ENCODE measurements around the gene NFYA. TPM values are rescaled to one million over a fixed set of nuclear protein-coding genes. Genes with fewer than 3 reads are reported as not detected.

The NFYA gene
- total RNA-seq, 2 experiments from 2014 or later, result 23.5 to 47.9 TPM

GRCh38 chr6:41059556-41059955 is 13.2 kb upstream of the NFYA start:
- Histone ChIP-seq H3K4me1 (ENCODE audit: insufficient read depth, low read length, poor library complexity, severe bottlenecking) (peaks cover 18% of the 10 kb centered on the region), H3K4me3 (ENCODE audit: low read depth, low read length, poor library complexity, severe bottlenecking) (no peak overlapping the region), H3K9me3 (ENCODE audit: low read length) (no peaks in the 10 kb centered on the region), H3K9me2 (ENCODE audit: insufficient read depth, low read length) (no peaks in the 10 kb centered on the region), H4K20me1 (ENCODE audit: insufficient read depth, low read length) (no peaks in the 10 kb centered on the region), H3K4me2 (ENCODE audit: low read length) (no peak overlapping the region), H3K79me2 (ENCODE audit: insufficient read depth, low read depth, low read length) (no peaks in the 10 kb centered on the region), H2AFZ (ENCODE audit: low read length) (no peak overlapping the region), H3K27ac (ENCODE audit: low read depth, low read length, poor library complexity, severe bottlenecking) (no peak overlapping the region), H3K36me3 (ENCODE audit: insufficient read depth, low read length) (peaks cover 7% of the 10 kb centered on the region)
- CTCF ChIA-PET (ENCODE audit: unreplicated experiment), result no interaction called here
- intact Hi-C loops (cut with micrococcal nuclease; ENCODE audit: unreplicated experiment), result no loop called here
- POLR2A ChIA-PET, result no interaction called here
- TF ChIP-seq EZH2phosphoT487 (IDR thresholded peaks at IDR 0.05; ENCODE audit: borderline replicate concordance, low read depth, low read length), result no peak
- no peak for TF ChIP-seq CTCF (conservative IDR thresholded peaks at IDR 0.05; ENCODE audit: low read length)
- no peak for DNase-seq (ENCODE audit: low spot score)
- BruUV-seq (replicated peaks), result no TSS peak

GRCh38 chr6:41061196-41061726 is 11.5 kb upstream of the NFYA start:
- TF ChIP-seq EZH2phosphoT487 (IDR thresholded peaks at IDR 0.05; ENCODE audit: borderline replicate concordance, low read depth, low read length) (no peak), CTCF (conservative IDR thresholded peaks at IDR 0.05; ENCODE audit: low read length) (no peak)
- POLR2A ChIA-PET, result interaction anchor here (0.6 kb wide), 1 partner anchor 15 kb away, joined by 4 read pairs; no protein-coding TSS in a partner anchor
- BruUV-seq (replicated peaks), result no TSS peak
- Histone ChIP-seq H3K4me2 (ENCODE audit: low read length) (no peak overlapping the region), H3K9me3 (ENCODE audit: low read length) (no peaks in the 10 kb centered on the region), H3K79me2 (ENCODE audit: insufficient read depth, low read depth, low read length) (no peaks in the 10 kb centered on the region), H3K36me3 (ENCODE audit: insufficient read depth, low read length) (peaks cover 24% of the 10 kb centered on the region), H3K27ac (ENCODE audit: low read depth, low read length, poor library complexity, severe bottlenecking) (no peak overlapping the region), H3K4me3 (ENCODE audit: low read depth, low read length, poor library complexity, severe bottlenecking) (no peak overlapping the region), H2AFZ (ENCODE audit: low read length) (no peak overlapping the region), H3K4me1 (ENCODE audit: insufficient read depth, low read length, poor library complexity, severe bottlenecking) (peaks cover 6% of the 10 kb centered on the region), H4K20me1 (ENCODE audit: insufficient read depth, low read length) (0 out of 2 replicates have a peak, but pooled peaks cover 2% of the 10 kb centered on the region), H3K9me2 (ENCODE audit: insufficient read depth, low read length) (no peaks in the 10 kb centered on the region)
- intact Hi-C loops (cut with micrococcal nuclease; ENCODE audit: unreplicated experiment), result no loop called here
- CTCF ChIA-PET (ENCODE audit: unreplicated experiment), result no interaction called here
- DNase-seq (ENCODE audit: low spot score), result no peak

GRCh38 chr6:41062056-41062455 is 10.7 kb upstream of the NFYA start:
- H3K27ac ChIP-seq (ENCODE audit: low read depth, low read length, poor library complexity, severe bottlenecking), result no peak overlapping the region
- 0 out of 2 replicates have a peak, but pooled peaks cover 6% of the 10 kb centered on the region for H4K20me1 ChIP-seq (ENCODE audit: insufficient read depth, low read length)
- BruUV-seq (replicated peaks), result no TSS peak
- H3K36me3 ChIP-seq (ENCODE audit: insufficient read depth, low read length), result peaks cover 28% of the 10 kb centered on the region
- intact Hi-C loops (cut with micrococcal nuclease; ENCODE audit: unreplicated experiment), result no loop called here
- no peak overlapping the region for H3K4me3 ChIP-seq (ENCODE audit: low read depth, low read length, poor library complexity, severe bottlenecking)
- no peak for TF ChIP-seq CTCF (conservative IDR thresholded peaks at IDR 0.05; ENCODE audit: low read length)
- TF ChIP-seq EZH2phosphoT487 (IDR thresholded peaks at IDR 0.05; ENCODE audit: borderline replicate concordance, low read depth, low read length), result no peak
- H3K4me1 ChIP-seq (ENCODE audit: insufficient read depth, low read length, poor library complexity, severe bottlenecking), result peaks cover 6% of the 10 kb centered on the region
- no peak overlapping the region for H3K4me2 ChIP-seq (ENCODE audit: low read length)
- H3K9me2 ChIP-seq (ENCODE audit: insufficient read depth, low read length), result no peaks in the 10 kb centered on the region
- H2AFZ ChIP-seq (ENCODE audit: low read length), result no peak overlapping the region
- no peaks in the 10 kb centered on the region for H3K9me3 ChIP-seq (ENCODE audit: low read length)
- H3K79me2 ChIP-seq (ENCODE audit: insufficient read depth, low read depth, low read length), result no peaks in the 10 kb centered on the region
- CTCF ChIA-PET (ENCODE audit: unreplicated experiment), result no interaction called here
- POLR2A ChIA-PET, result interaction anchor here (0.8 to 1.4 kb wide), 2 partner anchors 9 to 10 kb away, joined by 3 to 4 read pairs; partner anchors contain the start of genes NFYA and OARD1
- no peak for DNase-seq (ENCODE audit: low spot score)

All from OCI-LY7 (cell line).